T-helper 22 cell (primary cell): ENCODE results near the gene DLG2.

Source experiments
- DNase-seq: peaks from one replicate; pipeline ENCODE4 v3.0.0-alpha.2; 2020; ENCODE audit warnings: low read depth

DLG2 gene

DNA sequence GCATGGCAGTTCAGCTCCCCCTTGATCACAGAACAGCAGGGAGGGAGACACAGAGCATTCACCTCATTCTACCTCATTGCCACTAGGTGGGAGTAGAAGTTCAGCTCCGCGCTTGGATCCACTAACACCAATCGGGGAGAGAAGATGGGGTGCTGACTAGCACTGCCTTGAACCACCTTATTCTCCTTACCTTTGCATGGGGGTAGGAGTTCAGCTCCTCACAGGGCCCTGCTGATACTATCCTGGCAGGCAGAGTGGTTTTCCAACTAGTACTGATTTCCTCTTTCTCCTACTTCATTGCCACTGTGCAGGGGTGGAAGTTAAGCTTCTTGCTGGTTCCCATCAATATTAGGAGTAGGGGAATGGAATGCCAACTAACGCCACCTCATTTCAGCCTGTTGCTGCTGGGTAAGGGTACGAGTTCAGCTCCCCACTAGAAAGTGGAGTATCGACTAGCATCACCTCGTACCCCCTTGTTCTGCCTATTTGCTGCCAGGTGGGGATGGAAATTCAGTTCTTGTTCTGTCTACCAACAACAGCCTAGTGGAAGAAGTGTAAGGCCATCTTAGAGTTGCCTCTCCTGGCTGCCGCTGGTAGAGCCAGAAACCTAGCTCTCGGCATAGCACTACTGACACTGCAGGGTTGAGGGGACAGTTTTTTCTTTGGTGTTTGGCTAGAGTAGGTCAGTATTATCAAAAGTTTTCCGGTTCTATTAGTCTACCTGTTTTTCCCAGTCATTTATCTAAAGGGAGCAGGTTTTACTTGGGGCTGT lies 1790.1 kb downstream of the DLG2 start:
- DNase-seq = no peak

DNA sequence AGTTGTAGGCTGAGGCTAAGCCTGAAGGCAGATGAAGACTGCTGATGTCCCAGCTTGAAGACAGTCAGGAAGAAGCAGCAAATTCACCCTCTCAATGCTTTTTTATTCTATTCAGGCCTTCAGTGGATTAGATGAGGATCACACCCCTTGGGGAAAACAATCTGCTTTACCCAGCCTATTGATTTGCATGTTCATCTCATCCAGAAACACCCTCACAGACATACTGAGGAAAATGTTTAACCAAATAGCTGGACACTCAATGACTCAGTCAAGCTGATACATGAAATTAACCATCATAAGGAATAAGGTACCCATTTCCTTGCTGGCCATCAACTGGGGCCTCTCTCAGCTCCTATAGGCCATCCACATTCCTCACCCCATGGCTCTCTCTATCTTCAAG lies 1791.1 kb downstream of the DLG2 start:
- no peak for DNase-seq

DNA sequence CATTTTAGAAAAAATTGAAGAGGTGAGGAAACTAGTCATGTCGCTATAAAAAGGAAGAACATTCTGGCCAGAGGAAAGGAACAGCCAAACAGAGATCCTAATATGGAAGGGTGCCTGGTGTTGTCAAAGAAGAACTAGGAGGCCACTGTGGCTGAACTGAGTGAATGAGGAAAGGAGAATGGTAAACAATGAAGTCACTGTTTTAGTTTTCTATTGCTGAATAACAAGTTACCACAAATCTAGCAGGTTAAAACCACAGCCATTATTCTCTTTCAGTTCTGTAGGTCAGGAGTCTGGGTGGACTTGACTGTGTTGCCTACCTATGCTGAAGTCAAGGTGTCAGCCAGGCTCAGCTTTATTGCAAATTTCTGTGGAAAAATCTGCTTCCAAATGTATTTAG lies 1791.7 kb downstream of the DLG2 start:
- no peak for DNase-seq

DNA sequence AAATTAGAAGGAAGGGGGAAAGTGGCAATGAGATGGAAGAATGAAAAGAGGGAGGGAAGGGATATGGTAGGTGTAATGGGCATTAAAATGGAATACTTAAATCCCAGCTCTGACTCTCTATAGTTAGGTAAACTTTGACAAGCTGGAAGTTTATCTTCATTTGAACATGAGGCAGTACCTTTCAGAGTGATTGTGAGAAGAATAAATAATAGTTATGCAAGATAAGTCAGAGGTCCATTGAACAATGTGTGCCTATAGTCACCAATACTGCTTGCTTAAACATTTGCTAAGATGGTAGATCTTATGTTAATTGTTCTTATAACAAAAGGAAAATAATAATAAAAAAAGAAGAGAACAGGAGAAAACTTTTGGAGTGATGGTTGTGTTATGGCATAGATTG lies 1795.2 kb downstream of the DLG2 start:
- no peak for DNase-seq

DNA sequence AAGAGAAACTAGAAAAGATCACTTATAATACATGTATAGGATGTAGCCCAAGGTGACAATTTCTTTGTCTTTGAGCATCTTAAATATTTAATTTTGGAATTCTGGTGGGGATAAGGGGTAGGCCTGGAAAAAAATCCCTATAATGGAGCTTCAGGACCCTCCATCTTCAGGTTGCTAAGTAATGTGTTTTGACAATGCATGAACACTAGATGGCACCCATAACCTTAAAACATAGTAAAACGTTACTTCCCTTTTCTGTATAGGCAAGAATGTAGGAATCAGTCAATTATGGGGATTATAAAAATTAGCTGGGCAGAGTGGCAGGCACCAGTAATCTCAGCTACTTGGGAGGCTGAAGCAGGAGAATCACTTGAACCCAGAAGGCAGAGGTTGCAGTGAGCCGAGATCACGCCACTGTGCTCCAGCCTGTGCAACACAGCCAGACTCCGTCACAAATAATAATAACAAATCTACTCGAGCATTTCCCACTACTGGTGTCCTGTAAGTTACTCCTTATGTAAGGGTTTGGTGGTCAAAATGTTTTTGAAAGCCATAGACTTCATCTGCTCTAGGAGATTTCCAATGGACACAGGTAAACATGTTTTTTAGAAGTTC lies 1799.1 kb downstream of the DLG2 start:
- DNase-seq = no peak

DNA sequence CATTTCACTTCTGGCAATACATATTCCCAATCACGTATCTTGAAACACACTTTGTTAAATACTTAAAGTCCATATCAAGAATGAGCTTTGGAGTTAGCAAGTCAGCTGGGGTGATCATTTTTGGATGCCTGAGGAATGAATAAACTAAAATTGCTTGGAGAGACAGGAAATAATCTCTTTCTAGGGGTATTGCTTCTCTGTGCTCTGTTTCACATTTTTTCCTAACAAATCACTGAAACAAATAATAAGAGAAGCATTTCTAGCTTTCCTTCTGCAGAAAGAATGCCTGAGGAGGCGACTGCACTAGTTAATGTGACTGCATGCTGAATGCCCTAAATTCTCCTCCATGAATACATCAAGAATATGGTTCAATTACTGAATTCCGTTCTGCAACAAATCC lies 1799.6 kb downstream of the DLG2 start:
- DNase-seq = no peak

DNA sequence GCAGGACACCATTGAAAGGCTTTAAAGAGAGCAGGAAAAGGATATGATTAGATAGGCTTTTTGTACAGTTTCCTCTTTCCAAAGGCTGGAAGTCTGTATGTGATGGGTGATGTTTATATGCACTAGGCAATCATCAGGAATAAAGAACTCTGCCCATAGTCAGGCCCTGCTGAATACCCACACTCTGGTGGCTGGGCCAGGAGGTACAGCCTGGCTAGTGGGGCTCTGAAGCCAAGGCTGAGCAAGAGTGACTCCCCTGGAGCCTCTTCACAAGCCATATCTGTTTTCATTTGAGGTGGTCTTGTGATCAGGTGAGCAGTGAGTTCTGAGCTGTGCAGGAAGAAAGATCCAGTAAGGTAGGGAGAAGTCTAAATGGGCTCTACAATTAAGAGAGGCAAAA lies 1801.1 kb downstream of the DLG2 start:
- no peak for DNase-seq

DNA sequence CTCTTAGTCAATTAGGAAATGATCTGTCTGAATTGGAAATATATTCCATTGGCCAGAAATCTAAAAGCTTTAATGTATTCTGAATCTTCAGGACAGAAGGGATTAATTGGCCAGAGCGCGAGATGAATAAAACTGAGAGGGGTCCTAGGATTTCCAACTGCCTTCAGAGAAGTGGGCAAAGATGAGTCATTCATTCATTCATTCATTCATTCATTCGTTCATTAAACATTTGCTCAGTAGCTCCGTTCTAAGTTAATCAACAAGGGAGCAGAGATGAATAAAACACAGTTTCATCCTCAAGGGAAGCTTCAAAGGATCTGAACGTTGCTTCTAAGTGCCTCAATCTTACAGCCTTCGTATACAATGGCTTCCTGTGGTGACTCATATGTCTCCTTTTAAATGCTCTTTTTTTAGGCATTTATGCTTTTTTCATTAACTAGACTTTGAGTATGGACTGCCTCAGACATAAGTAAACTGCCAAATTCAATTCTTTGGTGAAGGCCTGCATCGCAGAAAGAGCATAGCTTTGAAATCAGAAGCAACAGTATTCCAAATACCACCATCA lies 1803.6 kb downstream of the DLG2 start:
- no peak for DNase-seq

DNA sequence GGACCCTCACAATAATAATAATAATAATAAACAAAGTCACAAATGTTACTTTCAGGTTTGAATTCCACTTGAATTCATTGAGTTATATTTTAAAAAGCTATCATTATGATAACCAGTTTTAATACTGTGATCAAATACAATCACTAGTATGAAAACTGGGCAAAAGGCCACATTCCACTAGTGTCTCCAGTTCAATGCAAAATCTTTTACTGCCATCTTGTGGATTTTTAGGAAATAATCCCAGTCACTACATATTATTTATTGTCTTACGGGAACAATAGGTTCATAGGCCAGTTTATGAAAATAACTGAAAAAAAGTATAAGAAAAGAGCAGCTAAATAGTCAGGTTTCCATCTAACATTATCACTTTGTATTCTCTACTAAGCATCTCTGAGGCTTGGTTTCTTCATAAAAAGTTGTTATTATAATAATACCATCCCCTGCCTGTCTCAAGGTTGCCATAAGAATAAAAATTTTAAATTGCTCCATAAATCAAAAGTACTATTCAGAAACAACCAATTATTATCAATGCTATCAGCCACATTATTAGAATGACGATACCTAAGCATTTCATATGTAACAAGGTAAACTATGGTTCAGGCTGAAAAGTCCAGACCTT lies 1807.1 kb downstream of the DLG2 start:
- no peak for DNase-seq

DNA sequence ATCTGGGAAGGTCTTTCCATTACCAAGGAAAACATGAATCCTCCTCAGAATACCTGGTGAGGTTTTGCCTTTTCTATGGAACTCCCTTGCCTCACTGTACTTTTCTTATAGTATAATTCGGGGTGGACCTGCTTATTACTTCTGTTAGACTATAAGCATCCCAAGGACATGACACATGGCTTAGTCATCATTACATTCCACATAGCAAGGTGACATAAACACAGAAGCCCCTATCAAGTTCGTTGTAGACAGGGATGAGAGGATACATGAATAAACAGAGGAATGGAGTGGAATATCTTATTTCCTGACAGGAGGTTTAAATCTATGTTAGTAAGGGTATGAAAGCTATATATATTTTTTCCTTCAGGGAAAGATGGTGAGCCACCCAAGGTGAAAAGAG lies 1808.8 kb downstream of the DLG2 start:
- DNase-seq = no peak

DNA sequence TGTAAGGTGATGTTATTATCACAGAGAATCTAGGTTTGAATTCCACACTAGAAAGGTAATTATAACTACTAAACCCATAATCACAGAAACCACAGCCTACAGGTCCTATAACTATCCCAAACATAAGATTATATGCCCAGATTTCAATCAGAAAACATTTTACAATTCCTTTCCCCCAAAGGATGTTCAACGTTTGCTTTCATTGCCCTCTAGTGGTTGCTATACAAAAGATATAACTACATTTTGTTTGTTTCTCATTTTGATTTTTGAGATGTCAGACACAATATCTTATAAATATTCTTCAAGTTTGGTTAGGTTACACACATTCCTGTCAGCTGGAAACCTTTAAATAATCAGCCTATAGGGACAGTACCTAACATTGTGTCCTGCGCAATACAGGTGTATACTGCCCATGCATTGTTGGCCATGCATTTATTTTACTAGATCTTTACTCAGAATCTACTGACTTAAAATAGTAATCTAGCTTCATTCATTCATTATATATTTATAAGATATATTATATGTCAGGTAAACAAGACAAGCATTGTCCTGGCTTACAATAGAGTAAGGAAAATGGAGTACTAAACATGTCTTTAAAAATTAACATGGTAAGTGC lies 1810.5 kb downstream of the DLG2 start:
- DNase-seq = no peak

DNA sequence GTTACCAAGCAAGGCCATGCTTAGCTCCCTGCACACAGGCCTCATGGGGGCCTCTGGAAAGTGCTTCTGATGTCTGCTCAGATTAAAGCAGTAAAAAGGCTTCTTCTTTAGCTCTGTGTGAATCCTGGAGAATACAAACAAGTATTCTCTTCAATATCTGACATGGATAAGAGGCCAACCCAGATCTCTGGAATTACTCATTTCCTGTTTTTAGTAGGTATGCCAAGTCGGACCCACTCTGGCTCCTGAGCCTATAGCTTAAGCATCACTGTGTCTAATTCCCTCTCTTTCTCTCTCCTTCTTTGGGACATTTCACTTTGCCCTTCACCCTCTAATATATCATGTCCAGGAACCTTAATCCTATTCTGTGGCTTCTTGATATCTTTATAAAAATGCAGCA lies 1811.4 kb downstream of the DLG2 start:
- no peak for DNase-seq

DNA sequence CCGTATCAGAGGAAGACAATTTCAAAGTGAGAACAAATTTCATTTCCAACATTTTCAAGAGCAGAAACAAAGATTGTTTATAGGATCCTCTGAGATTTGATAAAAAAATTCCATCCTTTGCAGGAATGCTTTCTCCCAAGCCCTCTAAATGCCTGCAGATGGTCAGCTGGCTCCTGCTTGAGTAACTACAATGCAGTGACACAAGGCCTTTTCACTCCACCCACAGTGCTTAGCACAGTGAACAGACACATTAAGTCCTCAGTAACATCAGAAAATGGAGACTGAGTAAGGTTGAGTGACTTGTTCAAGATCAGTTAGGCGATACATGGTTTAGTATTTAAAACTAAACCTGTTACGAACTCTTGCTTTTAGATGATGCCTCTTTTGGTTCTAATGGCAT lies 1813.8 kb downstream of the DLG2 start:
- no peak for DNase-seq

DNA sequence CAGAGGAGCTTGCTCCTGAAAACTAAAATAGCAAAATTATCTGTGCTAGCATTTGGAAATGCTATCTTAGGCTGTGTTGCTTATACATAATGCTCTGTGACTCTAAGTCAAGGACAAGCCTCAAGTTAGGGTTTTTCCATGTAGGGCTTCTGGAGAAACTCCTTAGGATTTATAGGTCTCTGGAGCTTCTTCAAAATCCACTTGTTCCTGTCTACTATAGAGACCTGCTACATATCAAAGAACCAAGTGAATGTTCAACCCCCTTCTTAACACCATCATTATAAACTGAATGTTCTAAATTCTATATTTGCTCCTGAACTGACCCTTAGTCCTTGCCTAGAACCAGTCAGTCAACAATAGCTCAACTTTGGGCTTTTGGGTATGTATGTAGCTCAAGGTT lies 1817.9 kb downstream of the DLG2 start:
- DNase-seq = no peak

DNA sequence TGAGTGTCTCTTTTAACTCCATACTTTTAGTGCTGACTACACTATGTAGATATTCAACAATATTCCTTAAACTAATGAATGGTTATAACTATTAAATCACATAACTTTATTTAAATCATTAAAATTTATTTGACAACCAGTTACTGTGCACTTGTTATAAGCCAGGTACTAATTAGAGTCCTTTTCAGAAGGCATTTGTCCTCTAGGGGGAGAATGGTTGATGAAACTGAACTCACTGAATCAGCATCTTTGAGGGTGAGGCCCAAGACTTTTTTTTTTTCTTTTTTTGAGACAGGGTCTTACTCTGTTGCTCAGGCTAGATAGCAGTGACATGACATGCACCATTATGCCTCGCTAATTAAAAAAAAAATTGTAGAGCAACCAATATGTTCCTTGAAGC lies 1825.3 kb downstream of the DLG2 start:
- no peak for DNase-seq

DNA sequence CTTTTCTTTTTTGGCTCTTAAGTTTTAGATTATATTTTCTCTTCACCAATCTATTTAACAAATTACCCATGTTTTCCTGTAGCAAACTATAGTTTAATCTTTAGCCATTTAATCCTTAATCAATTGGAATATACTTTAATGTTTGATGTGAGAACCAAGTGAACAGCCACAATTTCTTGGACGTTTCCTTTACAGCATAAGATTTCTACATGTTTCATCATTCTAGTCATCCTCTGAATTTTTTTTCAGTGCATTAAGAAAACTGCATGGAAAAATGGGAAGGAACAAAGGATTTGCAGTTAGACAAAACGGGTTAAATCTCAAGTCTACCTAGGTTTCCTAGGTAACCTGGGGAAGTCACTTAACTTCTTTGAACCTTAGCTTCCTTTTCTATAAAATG lies 1833.8 kb downstream of the DLG2 start:
- no peak for DNase-seq

DNA sequence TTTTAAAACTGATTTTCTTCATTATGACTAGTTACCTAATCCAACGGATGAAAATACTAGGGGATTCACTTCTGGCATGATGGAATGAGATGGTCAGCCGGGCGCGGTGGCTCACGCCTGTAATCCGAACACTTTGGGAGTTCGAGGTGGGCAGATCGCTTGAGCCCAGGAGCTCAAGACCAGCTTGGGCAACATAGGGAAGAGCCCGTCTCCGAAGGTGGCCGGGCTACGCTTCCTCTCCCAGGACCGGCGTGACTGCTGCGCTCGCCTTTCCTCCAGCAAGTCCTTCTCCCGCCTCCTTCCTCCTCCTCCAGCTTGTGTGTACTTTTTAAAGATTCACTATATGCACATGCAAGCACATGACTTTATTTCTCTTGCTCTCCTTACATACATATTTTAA lies 1835.6 kb downstream of the DLG2 start:
- DNase-seq = no peak

DNA sequence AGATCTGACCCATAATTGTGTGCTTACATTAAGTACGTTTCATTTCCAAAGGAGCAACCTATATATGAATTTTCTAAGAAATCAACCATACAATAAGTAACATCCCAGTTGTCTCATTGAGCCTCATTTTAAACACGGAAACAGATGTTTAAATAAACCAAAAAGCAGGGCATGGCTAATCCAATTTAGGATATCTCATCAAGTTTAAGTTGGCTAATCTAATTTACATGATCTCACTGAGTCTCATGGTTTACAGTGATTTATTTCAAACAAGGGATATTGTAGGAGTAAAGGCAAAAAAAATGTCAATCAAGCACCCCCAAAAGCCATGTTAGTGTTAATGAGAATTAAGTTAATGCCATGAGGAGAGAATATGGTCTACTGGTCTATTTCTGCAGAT lies 1841.2 kb downstream of the DLG2 start:
- DNase-seq = no peak

DNA sequence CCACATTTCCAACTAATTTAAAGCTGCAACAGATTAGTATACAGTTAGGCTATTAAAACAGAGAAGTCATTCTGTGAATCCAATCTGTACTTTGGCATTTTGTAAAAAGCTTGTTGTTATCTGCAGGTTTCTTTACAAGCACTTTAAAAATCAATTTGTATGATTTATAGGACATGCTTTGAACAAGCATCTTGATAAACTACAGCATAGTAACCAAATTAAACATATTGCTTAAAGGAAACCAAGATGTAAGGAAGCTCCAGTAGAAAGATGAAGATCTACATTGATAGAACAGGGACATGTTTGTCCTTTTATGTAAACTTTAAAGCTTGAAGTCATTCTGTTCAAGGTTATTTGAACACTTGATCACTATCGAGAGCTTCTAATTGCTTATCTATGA lies 1842.7 kb downstream of the DLG2 start:
- DNase-seq = no peak

DNA sequence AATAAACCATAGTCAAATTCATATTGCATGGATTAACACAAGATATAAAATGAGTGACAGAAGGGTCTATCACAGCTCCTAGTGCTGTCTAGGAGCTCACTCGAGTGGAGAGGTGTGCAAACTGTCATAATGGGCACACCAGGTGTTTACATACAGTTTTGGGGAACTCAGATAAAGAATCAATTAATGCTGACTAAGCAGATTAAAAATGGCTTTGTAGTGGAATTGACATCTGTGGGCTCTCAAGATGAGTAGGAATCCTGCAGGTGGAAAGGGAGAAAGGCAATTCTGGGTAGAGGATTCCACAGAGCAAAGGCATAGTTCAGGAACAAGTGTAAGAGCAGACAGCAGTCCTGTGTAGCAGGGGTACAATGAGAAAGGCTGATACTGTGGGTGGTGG lies 1844.8 kb downstream of the DLG2 start:
- DNase-seq = no peak

DNA sequence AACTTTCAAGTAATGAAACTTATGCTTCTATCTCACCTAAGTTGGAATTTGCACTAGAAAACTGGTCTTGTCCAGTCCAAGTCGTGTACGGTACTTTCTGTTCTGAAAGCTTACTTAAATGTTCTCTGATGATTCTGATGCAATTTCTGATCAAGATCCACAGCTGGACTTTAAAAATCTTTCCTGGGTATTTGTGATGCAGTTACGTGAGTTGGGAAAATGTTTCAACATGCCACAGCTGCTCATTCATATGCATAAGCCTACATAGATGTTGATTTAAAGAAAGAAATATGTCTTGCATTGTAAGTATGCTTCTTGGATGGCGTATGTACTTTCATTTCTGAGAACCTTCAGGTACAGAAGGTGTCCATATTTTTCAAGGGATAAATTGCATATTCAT lies 1847.3 kb downstream of the DLG2 start:
- no peak for DNase-seq

DNA sequence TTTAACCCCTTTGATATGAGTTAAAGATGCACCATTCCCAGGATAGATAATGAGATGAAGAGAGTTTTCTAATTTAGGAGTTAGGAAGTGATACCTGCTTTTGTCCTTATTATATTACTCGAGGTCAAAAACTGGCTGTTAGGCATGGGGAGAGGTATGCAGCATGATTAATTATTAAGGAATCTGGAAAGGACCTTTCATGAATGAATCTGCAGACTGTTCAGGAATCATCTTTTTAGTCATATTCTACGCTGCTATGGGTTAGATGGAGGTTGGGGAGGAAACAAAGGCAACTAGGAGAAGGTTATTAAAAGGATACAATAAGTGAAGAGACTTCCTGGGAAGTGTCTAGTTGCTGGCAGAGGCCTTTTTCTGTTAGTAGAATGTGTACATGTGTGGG lies 1848.5 kb downstream of the DLG2 start:
- DNase-seq = no peak
